Measurements from ENCODE around the gene CERKL.

The CERKL gene

GRCh38 chr2:181581534-181581933 is 75.4 kb downstream of the CERKL start:
- Histone ChIP-seq H3K27me3 (ENCODE audit: insufficient read depth, poor library complexity, severe bottlenecking) (no peaks in the 10 kb centered on the region), H3K4me3 (ENCODE audit: severe bottlenecking) (no peak overlapping the region), H3K36me3 (ENCODE audit: low read depth) (no peaks in the 10 kb centered on the region), H3K27ac (ENCODE audit: poor library complexity, severe bottlenecking) (no peak overlapping the region), H3K9me3 (ENCODE audit: severe bottlenecking) (no peaks in the 10 kb centered on the region), H3K4me1 (ENCODE audit: insufficient read depth, poor library complexity, severe bottlenecking) (no peaks in the 10 kb centered on the region)
- DNase-seq (ENCODE audit: low spot score) (no peak), ATAC-seq (ENCODE audit: low read depth) (no peak)
- no peak for TF ChIP-seq CTCF (IDR thresholded peaks at IDR 0.05; ENCODE audit: poor library complexity, severe bottlenecking)

- no peak for ATAC-seq (ENCODE audit: low read depth)
- H3K4me1 ChIP-seq (ENCODE audit: insufficient read depth, poor library complexity, severe bottlenecking), result no peaks in the 10 kb centered on the region
- no peak for TF ChIP-seq CTCF (IDR thresholded peaks at IDR 0.05; ENCODE audit: poor library complexity, severe bottlenecking)
These were observed 78.1 kb downstream of the CERKL start for GRCh38 chr2:181578829-181579228.

GRCh38 chr2:181576431-181576830 is 80.5 kb downstream of the CERKL start:
- ATAC-seq (ENCODE audit: low read depth), result no peak
- TF ChIP-seq CTCF (IDR thresholded peaks at IDR 0.05; ENCODE audit: poor library complexity, severe bottlenecking), result no peak
- no peaks in the 10 kb centered on the region for H3K4me1 ChIP-seq (ENCODE audit: insufficient read depth, poor library complexity, severe bottlenecking)
- H3K27ac ChIP-seq (ENCODE audit: poor library complexity, severe bottlenecking), result no peak overlapping the region
- DNase-seq (ENCODE audit: low spot score), result no peak
- no peaks in the 10 kb centered on the region for H3K9me3 ChIP-seq (ENCODE audit: severe bottlenecking)
- H3K27me3 ChIP-seq (ENCODE audit: insufficient read depth, poor library complexity, severe bottlenecking), result no peaks in the 10 kb centered on the region
- H3K36me3 ChIP-seq (ENCODE audit: low read depth), result no peaks in the 10 kb centered on the region
- no peak overlapping the region for H3K4me3 ChIP-seq (ENCODE audit: severe bottlenecking)

More at GRCh38 chr2:181578829-181579228, 78.1 kb downstream of the CERKL start:
- DNase-seq (ENCODE audit: low spot score), result no peak
- no peaks in the 10 kb centered on the region for H3K27me3 ChIP-seq (ENCODE audit: insufficient read depth, poor library complexity, severe bottlenecking)
- H3K36me3 ChIP-seq (ENCODE audit: low read depth), result no peaks in the 10 kb centered on the region
- no peaks in the 10 kb centered on the region for H3K9me3 ChIP-seq (ENCODE audit: severe bottlenecking)
- no peak overlapping the region for H3K4me3 ChIP-seq (ENCODE audit: severe bottlenecking)
- H3K27ac ChIP-seq (ENCODE audit: poor library complexity, severe bottlenecking), result no peak overlapping the region

- ATAC-seq (ENCODE audit: low read depth), result no peak
- H3K36me3 ChIP-seq (ENCODE audit: low read depth), result no peaks in the 10 kb centered on the region
- peaks cover 4% of the 10 kb centered on the region for H3K4me1 ChIP-seq (ENCODE audit: insufficient read depth, poor library complexity, severe bottlenecking)
- no peak for DNase-seq (ENCODE audit: low spot score)
- H3K27ac ChIP-seq (ENCODE audit: poor library complexity, severe bottlenecking), result no peak overlapping the region
- no peak overlapping the region for H3K4me3 ChIP-seq (ENCODE audit: severe bottlenecking)
- H3K27me3 ChIP-seq (ENCODE audit: insufficient read depth, poor library complexity, severe bottlenecking), result no peaks in the 10 kb centered on the region
- no peak for TF ChIP-seq CTCF (IDR thresholded peaks at IDR 0.05; ENCODE audit: poor library complexity, severe bottlenecking)
- no peaks in the 10 kb centered on the region for H3K9me3 ChIP-seq (ENCODE audit: severe bottlenecking)
These were observed 81.3 kb downstream of the CERKL start for GRCh38 chr2:181575650-181576025.

GRCh38 chr2:181575024-181575649 is 81.8 kb downstream of the CERKL start:
- no peak for DNase-seq (ENCODE audit: low spot score)
- Histone ChIP-seq H3K4me3 (ENCODE audit: severe bottlenecking) (no peak overlapping the region), H3K27ac (ENCODE audit: poor library complexity, severe bottlenecking) (no peak overlapping the region), H3K27me3 (ENCODE audit: insufficient read depth, poor library complexity, severe bottlenecking) (no peaks in the 10 kb centered on the region), H3K4me1 (ENCODE audit: insufficient read depth, poor library complexity, severe bottlenecking) (peaks cover 4% of the 10 kb centered on the region), H3K36me3 (ENCODE audit: low read depth) (no peaks in the 10 kb centered on the region), H3K9me3 (ENCODE audit: severe bottlenecking) (no peaks in the 10 kb centered on the region)
- TF ChIP-seq CTCF (IDR thresholded peaks at IDR 0.05; ENCODE audit: poor library complexity, severe bottlenecking), result no peak
- 0 out of 3 replicates have a peak, but pooled peaks have one; percentile 21 for ATAC-seq (ENCODE audit: low read depth)
